HepG2 (cell line): ENCODE measurements around the gene RBCK1. TPM values are rescaled to one million over a fixed set of nuclear protein-coding genes. Genes with fewer than 3 reads are reported as not detected.

ENCODE experiments used
- ATAC-seq: fragments of 200-7000 bp; cut with Tn5 transposase; 3 replicates; pipeline ENCODE4 v1.9.1; 2020; ENCODE audit warnings: mild to moderate bottlenecking, moderate library complexity
- BruUV-seq: library from RNA; stranded (reverse); fragments of 400-500 nt; replicated peaks from 2 replicates; lab custom pipeline; 2021; lab: Mats Ljungman, UMichigan
- CTCF ChIA-PET: fragments of 300-600 bp; formaldehyde crosslinking; extraction: SDS; loops from one replicate; lab custom pipeline; 2021; ENCODE audit warnings: low total read pairs, inconsistent platforms, low intra/inter-chr PET ratio; lab: Yijun Ruan, JAX
- POLR2A ChIA-PET: fragments of 350-600 bp; sonication (Branson Sonifier 250); formaldehyde crosslinking; loops from one replicate; lab custom pipeline; 2020; ENCODE audit warnings: antibody characterized with exemption, inconsistent platforms; lab: Yijun Ruan, JAX
- DNase-seq: peaks from one replicate; pipeline ENCODE4 v3.0.0-alpha.2; 2015; ENCODE audit warnings: low spot score
- FAIRE-seq: peaks from 3 replicates; lab custom pipeline; 2011; peaks lifted over from hg19 to GRCh38; lab: Jason Lieb, UNC
- H2AFZ ChIP-seq: one replicate; pipeline ENCODE4 v1.6.1; 2011; ENCODE audit warnings: low read length, inconsistent platforms
- H3K27ac ChIP-seq: fragments of 300-600 bp; 3 replicates; pipeline ENCODE4 v1.8.0; 2011; ENCODE audit warnings: mixed run types, mild to moderate bottlenecking, mixed read lengths, low read length, inconsistent platforms; ENCODE audit not compliant: insufficient read depth; ENCODE audit errors: extremely low read length
- H3K27me3 ChIP-seq, 2 experiments: fragments of 200-600 bp in 1 of 2; 2 replicates in 1 of 2; 3 replicates in 1 of 2; pipeline versions ENCODE4 v1.6.0 to v1.8.0; 2011; ENCODE audit warnings: low read length in 2 of 2, mild to moderate bottlenecking in 2 of 2, moderate library complexity in 2 of 2, inconsistent platforms in 1 of 2; ENCODE audit not compliant: insufficient read depth in 2 of 2, control insufficient read depth in 1 of 2
- H3K36me3 ChIP-seq, 2 experiments: fragments of 200-600 bp in 1 of 2; replicated peaks in 1 of 2; 2 replicates in 1 of 2; 3 replicates in 1 of 2; pipeline versions ENCODE4 v1.5.1 to v1.8.0; 2011; ENCODE audit warnings: low read length in 2 of 2, inconsistent platforms in 1 of 2; ENCODE audit not compliant: insufficient read depth in 2 of 2, control insufficient read depth in 1 of 2
- H3K4me1 ChIP-seq: 2 replicates; pipeline ENCODE4 v1.5.1; 2012; ENCODE audit warnings: low read length, inconsistent platforms; ENCODE audit not compliant: insufficient read depth
- H3K4me2 ChIP-seq: 2 replicates; pipeline ENCODE4 v1.6.0; 2011; ENCODE audit warnings: low read depth, low read length, inconsistent platforms
- H3K4me3 ChIP-seq, 3 experiments: fragments of 200-600 bp in 1 of 3; sonication (generic), shearing (Covaris generic) in 1 of 3; replicated peaks in 1 of 3; 2 replicates each; pipeline ENCODE4 v1.5.1; 2011 to 2016; ENCODE audit warnings: low read length in 3 of 3, inconsistent platforms in 2 of 3, low read depth in 2 of 3, mild to moderate bottlenecking in 2 of 3, control low read depth in 1 of 3, mixed read lengths in 1 of 3; ENCODE audit not compliant: insufficient read depth in 1 of 3
- H3K79me2 ChIP-seq: one replicate; pipeline ENCODE4 v1.6.1; 2011; ENCODE audit warnings: low read length, inconsistent platforms; ENCODE audit not compliant: insufficient read depth
- H3K9ac ChIP-seq: 2 replicates; pipeline ENCODE4 v1.6.0; 2011; ENCODE audit warnings: mild to moderate bottlenecking, low read depth, low read length, inconsistent platforms; ENCODE audit not compliant: insufficient read depth
- H3K9me3 ChIP-seq: 2 replicates; pipeline ENCODE4 v1.5.1; 2012; ENCODE audit warnings: mild to moderate bottlenecking, low read length
- H4K20me1 ChIP-seq: 2 replicates; pipeline ENCODE4 v1.6.0; 2011; ENCODE audit warnings: inconsistent platforms, mild to moderate bottlenecking, low read length, moderate library complexity; ENCODE audit not compliant: insufficient read depth
- BRD4 ChIP-seq: sonication (generic); formaldehyde crosslinking; IDR thresholded peaks from 2 replicates; pipeline ENCODE4 v1.4.0; 2020; ENCODE audit warnings: missing genetic modification reagents
- FOXM1 ChIP-seq: sonication (generic); formaldehyde crosslinking; IDR thresholded peaks from 2 replicates; pipeline ENCODE4 v1.5.0; 2020; ENCODE audit warnings: missing genetic modification reagents
- JARID2 ChIP-seq: sonication (generic); formaldehyde crosslinking; IDR thresholded peaks from 2 replicates; pipeline ENCODE4 v1.8.1; 2023; ENCODE audit warnings: missing genetic modification reagents, inconsistent platforms; ENCODE audit not compliant: insufficient replicate concordance
- KLF6 ChIP-seq: IDR thresholded peaks from 2 replicates; pipeline ENCODE4 v1.8.0; 2016; ENCODE audit warnings: missing biosample characterization, missing genetic modification reagents
- NBN ChIP-seq: fragments of 450-650 bp; conservative IDR thresholded peaks from 2 replicates; pipeline ENCODE4 v1.6.1; 2017
- SMAD3 ChIP-seq: sonication (generic); formaldehyde crosslinking; IDR thresholded peaks from 2 replicates; pipeline ENCODE4 v1.4.0; 2020; ENCODE audit warnings: missing genetic modification reagents
- XBP1 ChIP-seq: sonication (generic); formaldehyde crosslinking; IDR thresholded peaks from 2 replicates; pipeline ENCODE4 v1.5.0; 2020; ENCODE audit warnings: missing genetic modification reagents
- YY1 ChIP-seq: IDR thresholded peaks from 2 replicates; pipeline ENCODE4 v1.6.1; 2011; ENCODE audit warnings: low read length, low read depth, moderate library complexity, mild to moderate bottlenecking; ENCODE audit not compliant: insufficient read depth, insufficient replicate concordance
- ZFP36L1 ChIP-seq: sonication (generic); formaldehyde crosslinking; IDR thresholded peaks from 2 replicates; pipeline ENCODE4 v1.8.0; 2022; ENCODE audit warnings: mild to moderate bottlenecking, missing genetic modification reagents, moderate library complexity
- WGBS: methylation state at CpG from one replicate; pipeline ENCODE4 v1.1.6; 2017; ENCODE audit warnings: low lambda C conversion rate; 5-methylcytosine and 5-hydroxymethylcytosine counted together
- in situ Hi-C: cut with HindIII; loops from 2 replicates; pipeline ENCODE4 v1.10.0; 2017; ENCODE audit warnings: low pct_unique_long_range_greater_than_20kb; ENCODE audit not compliant: extremely low pct_ligation_motif_present
- intact Hi-C: fragments of 100-400 bp; cut with micrococcal nuclease; formaldehyde crosslinking; loops from one replicate; pipeline ENCODE4 v1.10.0; 2022; ENCODE audit not compliant: unreplicated experiment
- polyA plus RNA-seq, 8 experiments: library from polyadenylated mRNA; depleted of rRNA in 3 of 8; stranded (reverse) in 7 of 8; unstranded in 1 of 8; fragments of >200 nt; fragmentation: Illumina TruSeq in 4 of 8; extraction: Trizol in 4 of 8; gene quantifications; 2 replicates each; pipeline versions ENCODE4 v1.2.1 to v1.2.3, GENCODE V29; 2011 to 2016; ENCODE audit warnings: low read depth in 4 of 8, missing spikeins in 1 of 8, mixed read lengths in 1 of 8; ENCODE audit not compliant: insufficient read depth in 1 of 8
- total RNA-seq, 5 experiments: library from RNA; depleted of rRNA; stranded (reverse); fragments of >200 nt; fragmentation: Illumina TruSeq; extraction: Trizol; gene quantifications; 2 replicates each; pipeline ENCODE4 v1.2.3, GENCODE V29; 2016; ENCODE audit warnings: low read depth in 1 of 5
- TF ChIP-seq, protein P1 (sequence below): sonication (generic); formaldehyde crosslinking; IDR thresholded peaks from 2 replicates; pipeline ENCODE4 v1.4.0; 2020; ENCODE audit warnings: missing genetic modification reagents, borderline replicate concordance
- TF ChIP-seq, protein P2 (sequence below): sonication (generic); IDR thresholded peaks from 2 replicates; pipeline ENCODE4 v1.6.1; 2016; ENCODE audit warnings: low read depth, borderline replicate concordance
- TF ChIP-seq, protein P3 (sequence below): IDR thresholded peaks from 2 replicates; pipeline ENCODE4 v1.6.1; 2016; ENCODE audit warnings: low read depth
- TF ChIP-seq, protein P4 (sequence below): sonication (generic); formaldehyde crosslinking; IDR thresholded peaks from 2 replicates; pipeline ENCODE4 v1.5.0; 2020; ENCODE audit warnings: missing genetic modification reagents, mild to moderate bottlenecking, borderline replicate concordance

Gene RBCK1
- total and polyA plus RNA-seq, 2 of the 13 experiments (the other 11 are each of a cell fraction or from before 2014, with no cell fraction given): 149 to 215 TPM

- peak; percentile 29 for TF ChIP-seq ZFP36L1 (CRISPR knock-in tag)
Observed at GRCh38 chr20:400454-401275, 7.4 kb upstream of the RBCK1 start (continued).

GRCh38 chr20:401682-402495 is 6.2 kb upstream of the RBCK1 start:
- peak; percentile 100 for FAIRE-seq
- H3K27me3 ChIP-seq: no peaks in the 10 kb centered on the region; a peak in 1 of 5 replicates
- no TSS peak for BruUV-seq
- TF ChIP-seq KLF6 (peak; percentile 70; the same call in 1 of the 2 replicates), SMAD3 (CRISPR knock-in tag) (peak; percentile 92; the same call in 1 of the 2 replicates), NBN (no peak), YY1 (no peak), XBP1 (CRISPR knock-in tag) (no peak), FOXM1 (no peak), JARID2 (no peak), BRD4 (peak; percentile 78; the same call in 1 of the 2 replicates)
- TF ChIP-seq, protein P1, sequence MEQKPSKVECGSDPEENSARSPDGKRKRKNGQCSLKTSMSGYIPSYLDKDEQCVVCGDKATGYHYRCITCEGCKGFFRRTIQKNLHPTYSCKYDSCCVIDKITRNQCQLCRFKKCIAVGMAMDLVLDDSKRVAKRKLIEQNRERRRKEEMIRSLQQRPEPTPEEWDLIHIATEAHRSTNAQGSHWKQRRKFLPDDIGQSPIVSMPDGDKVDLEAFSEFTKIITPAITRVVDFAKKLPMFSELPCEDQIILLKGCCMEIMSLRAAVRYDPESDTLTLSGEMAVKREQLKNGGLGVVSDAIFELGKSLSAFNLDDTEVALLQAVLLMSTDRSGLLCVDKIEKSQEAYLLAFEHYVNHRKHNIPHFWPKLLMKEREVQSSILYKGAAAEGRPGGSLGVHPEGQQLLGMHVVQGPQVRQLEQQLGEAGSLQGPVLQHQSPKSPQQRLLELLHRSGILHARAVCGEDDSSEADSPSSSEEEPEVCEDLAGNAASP: peak; percentile 86
- TF ChIP-seq, protein P2, sequence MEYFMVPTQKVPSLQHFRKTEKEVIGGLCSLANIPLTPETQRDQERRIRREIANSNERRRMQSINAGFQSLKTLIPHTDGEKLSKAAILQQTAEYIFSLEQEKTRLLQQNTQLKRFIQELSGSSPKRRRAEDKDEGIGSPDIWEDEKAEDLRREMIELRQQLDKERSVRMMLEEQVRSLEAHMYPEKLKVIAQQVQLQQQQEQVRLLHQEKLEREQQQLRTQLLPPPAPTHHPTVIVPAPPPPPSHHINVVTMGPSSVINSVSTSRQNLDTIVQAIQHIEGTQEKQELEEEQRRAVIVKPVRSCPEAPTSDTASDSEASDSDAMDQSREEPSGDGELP: peak; percentile 64
- TF ChIP-seq, protein P3, sequence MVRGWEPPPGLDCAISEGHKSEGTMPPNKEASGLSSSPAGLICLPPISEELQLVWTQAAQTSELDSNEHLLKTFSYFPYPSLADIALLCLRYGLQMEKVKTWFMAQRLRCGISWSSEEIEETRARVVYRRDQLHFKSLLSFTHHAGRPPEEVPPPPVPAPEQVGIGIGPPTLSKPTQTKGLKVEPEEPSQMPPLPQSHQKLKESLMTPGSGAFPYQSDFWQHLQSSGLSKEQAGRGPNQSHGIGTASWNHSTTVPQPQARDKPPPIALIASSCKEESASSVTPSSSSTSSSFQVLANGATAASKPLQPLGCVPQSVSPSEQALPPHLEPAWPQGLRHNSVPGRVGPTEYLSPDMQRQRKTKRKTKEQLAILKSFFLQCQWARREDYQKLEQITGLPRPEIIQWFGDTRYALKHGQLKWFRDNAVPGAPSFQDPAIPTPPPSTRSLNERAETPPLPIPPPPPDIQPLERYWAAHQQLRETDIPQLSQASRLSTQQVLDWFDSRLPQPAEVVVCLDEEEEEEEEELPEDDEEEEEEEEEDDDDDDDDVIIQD (CRISPR knock-in tag): peak; percentile 83; the same call in 1 of the 2 replicates
- TF ChIP-seq, protein P4, sequence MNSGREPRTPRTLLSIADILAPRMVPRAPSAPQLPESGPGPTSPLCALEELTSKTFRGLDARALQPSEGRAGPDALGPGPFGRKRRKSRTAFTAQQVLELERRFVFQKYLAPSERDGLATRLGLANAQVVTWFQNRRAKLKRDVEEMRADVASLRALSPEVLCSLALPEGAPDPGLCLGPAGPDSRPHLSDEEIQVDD (CRISPR knock-in tag): no peak

More at GRCh38 chr20:401682-402495, 6.2 kb upstream of the RBCK1 start:
- H3K4me2 ChIP-seq: peak overlapping the region; percentile 70
- peaks cover 6% of the 10 kb centered on the region for H3K79me2 ChIP-seq
- WGBS: 4% methylated on average over 9 of the region's 9 CpGs
- H3K27ac ChIP-seq: peak overlapping the region; percentile 99
- in situ Hi-C loops (no loop called here), intact Hi-C loops (loop anchor here (2.0 kb wide), 1 partner anchor 31 kb away; no protein-coding TSS in a partner anchor)
- no peaks in the 10 kb centered on the region for H4K20me1 ChIP-seq
- H3K4me3 ChIP-seq: peak overlapping the region in 2 of 3 experiments; percentile 27 to 57; a peak in 2 of 6 replicates
- H3K36me3 ChIP-seq: peaks cover 3 to 10% of the 10 kb centered on the region in 2 experiments
- peak overlapping the region; percentile 91 for H3K9ac ChIP-seq
- DNase-seq (peak; percentile 100), ATAC-seq (peak; percentile 75)
- peaks cover 97% of the 10 kb centered on the region for H3K4me1 ChIP-seq
- CTCF ChIA-PET: no interaction called here
- no peaks in the 10 kb centered on the region for H3K9me3 ChIP-seq
- POLR2A ChIA-PET: interaction anchor here (0.7 to 29.0 kb wide), 12 partner anchors 8 to 244 kb away, joined by 3 to 1587 read pairs (median 5); partner anchors contain the start of genes CSNK2A1, NRSN2 and TRIB3
- H2AFZ ChIP-seq: no peak overlapping the region
